Neural progenitor cell (in vitro differentiated cells): ENCODE data around the gene PCLO. TPM values are rescaled to one million over a fixed set of nuclear protein-coding genes. Genes with fewer than 3 reads are reported as not detected.
A peak's percentile ranks its signal among the peaks of the same experiment; 100 is the strongest.

ENCODE experiments used
- DNase-seq: peaks from one replicate; pipeline ENCODE4 v3.0.0-alpha.2; 2016; ENCODE audit warnings: low spot score
- H2AFZ ChIP-seq: fragments of 200-600 bp; sonication (generic); replicated peaks from 2 replicates; pipeline ENCODE4 v1.6.1; 2016; ENCODE audit warnings: antibody characterized with exemption
- H3F3A ChIP-seq: fragments of 200-600 bp; sonication (generic); 2 replicates; pipeline ENCODE4 v1.6.1; 2016; ENCODE audit warnings: antibody characterized with exemption, low read depth
- H3K27ac ChIP-seq: fragments of 200-600 bp; sonication (generic); 2 replicates; pipeline ENCODE4 v1.5.1; 2016; ENCODE audit warnings: mild to moderate bottlenecking
- H3K27me3 ChIP-seq: fragments of 200-600 bp; sonication (generic); 2 replicates; pipeline ENCODE4 v1.6.1; 2016; ENCODE audit warnings: mild to moderate bottlenecking, moderate library complexity
- H3K36me3 ChIP-seq: fragments of 200-600 bp; sonication (generic); 2 replicates; pipeline ENCODE4 v1.5.1; 2016
- H3K4me1 ChIP-seq: fragments of 200-600 bp; sonication (generic); 2 replicates; pipeline ENCODE4 v1.6.1; 2016; ENCODE audit warnings: mixed run types
- H3K4me2 ChIP-seq: fragments of 200-600 bp; sonication (generic); 2 replicates; pipeline ENCODE4 v1.6.1; 2016
- H3K4me3 ChIP-seq: fragments of 200-600 bp; sonication (generic); 2 replicates; pipeline ENCODE4 v1.5.1; 2016
- H3K79me2 ChIP-seq: fragments of 200-600 bp; sonication (generic); 2 replicates; pipeline ENCODE4 v1.6.1; 2016; ENCODE audit warnings: low read depth
- H3K9ac ChIP-seq: fragments of 200-600 bp; sonication (generic); 2 replicates; pipeline ENCODE4 v1.6.1; 2016
- H3K9me3 ChIP-seq: fragments of 200-600 bp; sonication (generic); 2 replicates; pipeline ENCODE4 v1.5.1; 2016; ENCODE audit warnings: low read depth
- H4K20me1 ChIP-seq: fragments of 200-600 bp; sonication (generic); 2 replicates; pipeline ENCODE4 v1.6.1; 2016; ENCODE audit warnings: low read depth
- H3K27ac Mint-ChIP-seq: 3 replicates; pipeline ENCODE4 v1.8.0; 2021; ENCODE audit warnings: mixed read lengths
- H3K27me3 Mint-ChIP-seq: 2 replicates; pipeline ENCODE4 v1.8.0; 2022; ENCODE audit warnings: low read depth, mild to moderate bottlenecking, inconsistent platforms, moderate library complexity, mixed read lengths; ENCODE audit not compliant: insufficient read depth
- H3K36me3 Mint-ChIP-seq: 3 replicates; pipeline ENCODE4 v1.8.0; 2021; ENCODE audit warnings: mixed read lengths
- H3K4me1 Mint-ChIP-seq: 3 replicates; pipeline ENCODE4 v1.8.0; 2021; ENCODE audit warnings: mixed read lengths
- H3K4me3 Mint-ChIP-seq: 3 replicates; pipeline ENCODE4 v1.8.0; 2021; ENCODE audit warnings: mild to moderate bottlenecking, moderate library complexity, mixed read lengths
- H3K9me3 Mint-ChIP-seq: 3 replicates; pipeline ENCODE4 v1.8.0; 2020; ENCODE audit warnings: mixed read lengths
- CTCF ChIP-seq: fragments of 200-600 bp; sonication (generic); IDR thresholded peaks from 2 replicates; pipeline ENCODE4 v1.5.1; 2017; ENCODE audit warnings: antibody characterized with exemption, mild to moderate bottlenecking
- EZH2 ChIP-seq: fragments of 200-600 bp; sonication (generic); IDR thresholded peaks from 2 replicates; pipeline ENCODE4 v1.6.1; 2017; ENCODE audit warnings: antibody characterized with exemption, mild to moderate bottlenecking, moderate library complexity
- EZH2phosphoT487 ChIP-seq: fragments of 200-600 bp; sonication (generic); IDR thresholded peaks from 2 replicates; pipeline ENCODE4 v1.6.1; 2017; ENCODE audit warnings: antibody characterized with exemption
- total RNA-seq: library from RNA; depleted of rRNA; stranded (reverse); fragments of >200 nt; gene quantifications from 2 replicates; pipeline ENCODE4 v1.2.3, GENCODE V29; 2015; ENCODE audit warnings: low replicate concordance

PCLO gene
- total RNA-seq, 1 donor from 2014 or later = 2.0 TPM

GRCh38 chr7:83118347-83119025, 44.2 kb downstream of the PCLO start:
- no peak overlapping the region for H3K4me3 ChIP-seq
- no peaks in the 10 kb centered on the region for H3K9me3 ChIP-seq
- TF ChIP-seq CTCF = no peak
- no peak for TF ChIP-seq EZH2
- no peak for TF ChIP-seq EZH2phosphoT487
- DNase-seq = no peak
- no peak overlapping the region for H3K27ac ChIP-seq
- no peak overlapping the region for H3K4me2 ChIP-seq
- no peaks in the 10 kb centered on the region for H3K27me3 ChIP-seq
- H3K27me3 Mint-ChIP-seq = peaks cover 2% of the 10 kb centered on the region
- no peak overlapping the region for H3K27ac Mint-ChIP-seq
- H4K20me1 ChIP-seq = no peaks in the 10 kb centered on the region
- H3K4me1 ChIP-seq = no peaks in the 10 kb centered on the region
- no peak overlapping the region for H3K9ac ChIP-seq
- no peaks in the 10 kb centered on the region for H3K4me1 Mint-ChIP-seq
- H2AFZ ChIP-seq = no peak overlapping the region
- H3K9me3 Mint-ChIP-seq = peaks cover 15% of the 10 kb centered on the region
- no peaks in the 10 kb centered on the region for H3K36me3 ChIP-seq
- H3K36me3 Mint-ChIP-seq = peaks cover 6% of the 10 kb centered on the region
- H3K4me3 Mint-ChIP-seq = no peak overlapping the region
- H3F3A ChIP-seq = no peaks in the 10 kb centered on the region
- H3K79me2 ChIP-seq = no peaks in the 10 kb centered on the region

DNA sequence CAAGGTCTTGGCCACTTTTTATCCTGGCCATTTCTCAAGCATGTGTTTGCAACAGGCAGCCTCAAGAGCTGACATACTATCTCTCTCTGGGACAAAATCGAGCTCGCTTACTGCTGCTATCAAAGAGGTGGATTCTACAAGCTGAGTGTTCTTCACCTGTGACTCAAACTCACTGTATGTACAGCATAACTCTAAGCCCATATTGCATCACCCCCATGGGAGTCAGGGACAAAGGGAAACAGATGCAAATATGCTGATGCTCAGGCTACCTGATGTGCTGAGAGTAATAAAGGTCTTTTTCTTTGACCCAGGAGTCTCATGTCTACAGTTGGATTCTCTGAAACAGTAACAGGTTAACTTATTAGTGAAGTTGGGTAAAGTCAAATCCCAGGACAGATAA, 45.2 kb downstream of the PCLO start:
- Mint-ChIP-seq H3K4me1 (no peaks in the 10 kb centered on the region), H3K9me3 (peaks cover 9% of the 10 kb centered on the region), H3K27ac (no peak overlapping the region), H3K4me3 (no peak overlapping the region), H3K27me3 (peaks cover 2% of the 10 kb centered on the region), H3K36me3 (peaks cover 4% of the 10 kb centered on the region)
- Histone ChIP-seq H3K4me1 (no peaks in the 10 kb centered on the region), H3K27ac (no peak overlapping the region), H3K79me2 (no peaks in the 10 kb centered on the region), H3K36me3 (no peaks in the 10 kb centered on the region), H3F3A (no peaks in the 10 kb centered on the region), H2AFZ (no peak overlapping the region), H3K9ac (no peak overlapping the region), H3K4me3 (no peak overlapping the region), H4K20me1 (no peaks in the 10 kb centered on the region), H3K27me3 (no peaks in the 10 kb centered on the region), H3K9me3 (no peaks in the 10 kb centered on the region), H3K4me2 (no peak overlapping the region)
- TF ChIP-seq CTCF (no peak), EZH2phosphoT487 (no peak), EZH2 (no peak)
- no peak for DNase-seq

GRCh38 chr7:83111391-83111790, 51.3 kb downstream of the PCLO start:
- TF ChIP-seq CTCF (no peak), EZH2 (no peak), EZH2phosphoT487 (no peak)
- H3K27ac Mint-ChIP-seq = no peak overlapping the region
- H3K27me3 ChIP-seq = no peaks in the 10 kb centered on the region

More at GRCh38 chr7:83111391-83111790, 51.3 kb downstream of the PCLO start:
- Histone ChIP-seq H3K4me3 (no peak overlapping the region), H2AFZ (no peak overlapping the region), H3K27ac (no peak overlapping the region), H3K4me2 (no peak overlapping the region), H3K9ac (no peak overlapping the region), H3K79me2 (no peaks in the 10 kb centered on the region), H3F3A (peaks cover 4% of the 10 kb centered on the region), H3K9me3 (no peaks in the 10 kb centered on the region), H4K20me1 (no peaks in the 10 kb centered on the region), H3K36me3 (no peaks in the 10 kb centered on the region), H3K4me1 (peaks cover 7% of the 10 kb centered on the region)
- Mint-ChIP-seq H3K4me1 (peaks cover 6% of the 10 kb centered on the region), H3K36me3 (no peaks in the 10 kb centered on the region), H3K27me3 (no peaks in the 10 kb centered on the region), H3K4me3 (no peak overlapping the region), H3K9me3 (no peaks in the 10 kb centered on the region)
- peak; percentile 35 for DNase-seq
